Left hindlimb (tissue), 1 donor: ENCODE data around the gene ARHGEF12.

Experiments
- DNase-seq: peaks from one replicate; pipeline ENCODE4 v3.0.0-alpha.2; 2018

ARHGEF12 gene

GRCh38 chr11:120317689-120318480 is 18.3 kb upstream of the ARHGEF12 start:
- DNase-seq = no peak

DNA sequence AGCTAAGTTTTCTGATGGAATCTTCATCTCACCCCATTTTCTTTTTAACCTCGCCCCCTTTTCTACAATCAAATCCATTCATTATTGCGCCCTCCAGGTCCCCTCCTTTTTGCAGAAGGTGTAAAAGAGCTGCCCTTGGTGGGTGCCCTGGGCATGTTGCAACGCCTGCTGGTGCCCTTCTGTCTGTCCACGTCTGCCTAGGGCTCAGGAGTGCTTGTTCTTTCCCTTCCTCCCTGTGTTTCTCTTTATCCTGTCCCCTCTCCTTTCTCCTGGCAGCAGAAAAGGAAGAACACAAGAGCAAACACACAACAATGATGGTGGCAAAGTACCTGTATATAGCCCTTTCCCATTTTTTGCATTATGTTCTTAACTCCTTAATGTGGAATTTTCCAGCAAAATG is 17.3 kb upstream of the ARHGEF12 start:
- DNase-seq = no peak

GRCh38 chr11:120324932-120325810 is 11.0 kb upstream of the ARHGEF12 start, which contains the start of gene TLCD5:
TLCD5 (plus strand) TSS chr11:120325299; CDS start chr11:120327442, 2,143 bp downstream.
- DNase-seq = peak; percentile 85

DNA sequence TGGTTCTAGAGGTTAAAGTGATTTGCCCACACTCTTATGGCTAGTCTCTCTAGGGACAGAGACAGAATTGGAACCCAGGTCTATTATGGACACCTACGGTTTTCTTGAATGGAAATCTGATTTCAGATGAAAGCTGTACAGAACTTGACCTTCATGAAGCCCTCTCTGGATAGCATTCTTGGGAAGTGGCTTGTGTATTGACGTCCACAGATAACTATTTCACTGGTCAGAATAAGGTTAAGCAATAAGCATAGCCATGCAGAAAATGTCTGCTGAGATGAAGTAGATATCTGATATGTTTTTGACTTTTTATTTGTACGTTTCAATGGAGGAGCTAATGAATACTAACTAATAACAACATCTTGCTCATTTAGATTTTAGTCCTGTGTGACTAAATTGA is 10.0 kb upstream of the ARHGEF12 start:
- no peak for DNase-seq

GRCh38 chr11:120326845-120327281 is 9.3 kb upstream of the ARHGEF12 start:
- DNase-seq = no peak

DNA sequence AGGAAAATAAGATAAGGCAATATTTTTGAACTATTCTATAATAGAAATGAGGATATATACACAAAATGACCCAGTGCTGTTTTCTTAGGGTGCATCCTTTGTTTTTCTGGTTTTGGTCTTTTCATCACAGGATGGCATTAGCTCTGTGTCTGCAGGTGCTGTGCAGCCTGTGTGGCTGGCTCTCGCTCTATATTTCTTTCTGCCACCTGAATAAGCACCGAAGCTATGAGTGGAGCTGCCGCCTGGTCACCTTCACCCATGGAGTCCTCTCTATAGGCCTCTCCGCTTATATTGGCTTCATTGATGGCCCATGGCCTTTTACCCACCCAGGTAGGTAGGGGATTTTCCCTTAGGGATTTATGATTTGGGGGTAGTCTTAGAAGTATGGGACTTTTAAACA is 8.9 kb upstream of the ARHGEF12 start:
- no peak for DNase-seq

- DNase-seq = no peak
These were observed 6.7 kb upstream of the ARHGEF12 start for GRCh38 chr11:120329556-120329955.

- no peak for DNase-seq
These were observed 6.2 kb upstream of the ARHGEF12 start for GRCh38 chr11:120330045-120330444.

- no peak for DNase-seq
These were observed 4.8 kb upstream of the ARHGEF12 start for GRCh38 chr11:120331301-120331996.

GRCh38 chr11:120332822-120333716 is 3.1 kb upstream of the ARHGEF12 start:
- DNase-seq = no peak

- DNase-seq = no peak
These were observed 2.4 kb upstream of the ARHGEF12 start for GRCh38 chr11:120333801-120334200.

- no peak for DNase-seq
These were observed 1.9 kb upstream of the ARHGEF12 start for GRCh38 chr11:120334332-120334731.

DNA sequence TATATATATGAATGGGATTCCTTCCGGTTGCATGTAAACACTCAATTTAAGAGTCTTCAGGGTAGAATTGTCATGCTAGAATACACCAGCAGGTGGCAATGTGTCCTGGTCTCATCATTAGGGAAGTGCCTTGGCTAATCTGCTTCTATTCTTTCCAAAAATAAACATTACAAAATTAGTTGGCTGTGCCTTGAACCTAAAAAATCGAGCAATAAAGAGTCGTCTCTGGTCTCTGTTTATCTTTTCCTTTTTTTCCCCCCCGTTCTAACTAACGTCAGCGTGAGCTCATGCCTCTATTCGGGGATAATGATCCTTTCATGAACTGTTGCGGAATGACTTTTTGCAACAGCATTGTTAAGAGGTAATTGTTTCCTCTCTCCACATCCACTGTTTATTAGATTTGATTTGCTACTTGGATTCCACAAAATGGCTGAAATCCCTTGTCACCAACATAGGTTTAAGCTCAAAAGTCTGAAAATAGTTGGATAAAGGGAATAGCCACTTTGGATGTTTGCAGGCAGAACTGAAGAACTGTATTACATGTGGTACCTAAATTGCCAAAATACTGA is 1.2 kb upstream of the ARHGEF12 start:
- DNase-seq = peak; percentile 65

- no peak for DNase-seq
These were observed 681 bp upstream of the ARHGEF12 start for GRCh38 chr11:120335556-120335907.

- peak; percentile 76 for DNase-seq
These were observed 585 bp downstream of the ARHGEF12 start for GRCh38 chr11:120336641-120337354.

DNA sequence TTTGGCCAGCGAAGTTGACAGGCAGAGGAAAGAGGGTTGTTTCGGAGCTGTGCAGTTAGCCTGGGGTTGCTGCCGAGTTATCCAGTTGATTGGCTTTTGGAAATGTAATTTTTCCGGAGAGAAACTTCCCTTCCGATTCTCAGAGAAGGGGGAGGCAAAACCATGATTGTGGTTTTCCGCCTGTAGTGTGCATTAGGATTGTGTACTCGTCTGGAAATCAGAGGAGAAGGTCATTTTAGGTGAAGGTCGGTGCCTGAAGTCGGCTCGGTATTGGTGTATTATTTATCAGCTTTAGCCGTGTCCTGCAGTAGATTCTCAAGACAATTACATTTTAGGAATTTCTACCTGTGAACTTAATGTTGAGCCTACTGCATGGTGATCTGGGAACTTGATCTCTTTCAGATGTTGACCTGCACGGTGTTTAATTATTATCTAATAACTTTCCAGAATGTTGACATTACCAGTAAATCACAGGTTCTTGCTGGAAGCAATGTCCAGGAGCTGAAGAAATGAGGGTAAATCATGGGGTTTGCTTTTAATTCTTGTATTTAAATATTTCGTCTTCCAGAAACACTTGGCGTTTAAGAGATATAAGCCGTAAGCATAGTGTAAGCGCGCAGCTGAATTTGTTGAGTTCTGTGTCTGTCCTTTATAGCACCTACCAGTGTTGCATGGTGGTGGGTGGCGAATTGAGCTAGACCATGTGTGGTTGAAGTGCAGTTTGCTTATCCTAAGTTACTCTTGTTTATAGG is 1.3 kb downstream of the ARHGEF12 start:
- DNase-seq = no peak

GRCh38 chr11:120338107-120338933 is 2.1 kb downstream of the ARHGEF12 start:
- DNase-seq = no peak

GRCh38 chr11:120339394-120339890 is 3.2 kb downstream of the ARHGEF12 start:
- DNase-seq = no peak

- no peak for DNase-seq
These were observed 4.3 kb downstream of the ARHGEF12 start for GRCh38 chr11:120340529-120340928.
